GM21786 (cell line): ENCODE measurements around the gene SFRP2.

Source experiments
- ATAC-seq: cut with Tn5 transposase; IDR thresholded peaks from one replicate; pipeline ENCODE4 v1.9.1; 2021; ENCODE audit not compliant: unreplicated experiment

Gene SFRP2

GRCh38 chr4:153798420-153798819, 9.5 kb upstream of the SFRP2 start:
- no peak for ATAC-seq

- no peak for ATAC-seq
Observed at GRCh38 chr4:153794006-153794405, 5.1 kb upstream of the SFRP2 start.

GRCh38 chr4:153792618-153793247, 3.9 kb upstream of the SFRP2 start:
- no peak for ATAC-seq

GRCh38 chr4:153791746-153792617, 3.1 kb upstream of the SFRP2 start:
- no peak for ATAC-seq

GRCh38 chr4:153790962-153791551, 2.2 kb upstream of the SFRP2 start:
- no peak for ATAC-seq

- no peak for ATAC-seq
Observed at GRCh38 chr4:153790500-153790865, 1.6 kb upstream of the SFRP2 start.

GRCh38 chr4:153789741-153790499, 1.0 kb upstream of the SFRP2 start:
- no peak for ATAC-seq

- ATAC-seq = no peak
Observed at GRCh38 chr4:153788051-153788412, 851 bp downstream of the SFRP2 start.

GRCh38 chr4:153787575-153787974, 1.3 kb downstream of the SFRP2 start:
- no peak for ATAC-seq

- no peak for ATAC-seq
Observed at GRCh38 chr4:153787061-153787560, 1.8 kb downstream of the SFRP2 start.

GRCh38 chr4:153785910-153786721, 2.8 kb downstream of the SFRP2 start:
- ATAC-seq = no peak

GRCh38 chr4:153784166-153784699, 4.7 kb downstream of the SFRP2 start:
- no peak for ATAC-seq

- ATAC-seq = no peak
Observed at GRCh38 chr4:153782581-153782980, 6.3 kb downstream of the SFRP2 start.

GRCh38 chr4:153781717-153782416, 7.0 kb downstream of the SFRP2 start:
- ATAC-seq = no peak

GRCh38 chr4:153781280-153781679, 7.6 kb downstream of the SFRP2 start:
- no peak for ATAC-seq

GRCh38 chr4:153780876-153781275, 8.0 kb downstream of the SFRP2 start:
- peak; percentile 70 for ATAC-seq

GRCh38 chr4:153780221-153780620, 8.7 kb downstream of the SFRP2 start:
- ATAC-seq = no peak

- no peak for ATAC-seq
Observed at GRCh38 chr4:153778383-153778782, 10.5 kb downstream of the SFRP2 start.

GRCh38 chr4:153777421-153777820, 11.5 kb downstream of the SFRP2 start:
- no peak for ATAC-seq

GRCh38 chr4:153776601-153777000, 12.3 kb downstream of the SFRP2 start:
- no peak for ATAC-seq
